ENCODE data around the gene RAB38.

DNA sequence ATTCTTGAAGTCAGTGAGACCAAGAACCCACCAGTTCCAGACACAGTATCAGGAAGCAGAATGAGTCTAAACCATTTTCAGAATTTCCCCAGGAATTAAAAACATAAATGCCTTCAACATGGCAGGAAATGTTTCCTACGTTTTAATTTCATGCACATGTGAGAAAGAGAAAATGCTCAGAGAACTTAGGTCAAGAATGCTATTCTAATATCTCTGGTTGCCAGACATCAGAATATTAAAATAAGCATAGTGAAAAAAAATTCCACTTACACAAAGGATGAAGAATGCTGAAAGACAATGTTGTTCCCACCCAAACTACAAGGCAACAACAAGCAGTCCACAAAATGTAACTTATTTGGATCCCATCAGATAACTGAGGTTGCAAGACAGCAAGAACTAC is 104.8 kb downstream of the RAB38 start:
- TF ChIP-seq, protein P1, sequence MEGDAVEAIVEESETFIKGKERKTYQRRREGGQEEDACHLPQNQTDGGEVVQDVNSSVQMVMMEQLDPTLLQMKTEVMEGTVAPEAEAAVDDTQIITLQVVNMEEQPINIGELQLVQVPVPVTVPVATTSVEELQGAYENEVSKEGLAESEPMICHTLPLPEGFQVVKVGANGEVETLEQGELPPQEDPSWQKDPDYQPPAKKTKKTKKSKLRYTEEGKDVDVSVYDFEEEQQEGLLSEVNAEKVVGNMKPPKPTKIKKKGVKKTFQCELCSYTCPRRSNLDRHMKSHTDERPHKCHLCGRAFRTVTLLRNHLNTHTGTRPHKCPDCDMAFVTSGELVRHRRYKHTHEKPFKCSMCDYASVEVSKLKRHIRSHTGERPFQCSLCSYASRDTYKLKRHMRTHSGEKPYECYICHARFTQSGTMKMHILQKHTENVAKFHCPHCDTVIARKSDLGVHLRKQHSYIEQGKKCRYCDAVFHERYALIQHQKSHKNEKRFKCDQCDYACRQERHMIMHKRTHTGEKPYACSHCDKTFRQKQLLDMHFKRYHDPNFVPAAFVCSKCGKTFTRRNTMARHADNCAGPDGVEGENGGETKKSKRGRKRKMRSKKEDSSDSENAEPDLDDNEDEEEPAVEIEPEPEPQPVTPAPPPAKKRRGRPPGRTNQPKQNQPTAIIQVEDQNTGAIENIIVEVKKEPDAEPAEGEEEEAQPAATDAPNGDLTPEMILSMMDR (IDR thresholded peaks at IDR 0.05; ENCODE audit: borderline replicate concordance, extremely low read depth, low read length, poor library complexity, severe bottlenecking): no peak
- TF ChIP-seq EZH2 (IDR thresholded peaks at IDR 0.05; ENCODE audit: borderline replicate concordance, low read depth, low read length, severe bottlenecking): no peak
